GM19395 (cell line): ENCODE data around the gene ARHGEF26.

ENCODE experiments used
- ATAC-seq: cut with Tn5 transposase; IDR thresholded peaks from one replicate; pipeline ENCODE4 v1.9.1; 2021; ENCODE audit warnings: mild to moderate bottlenecking, moderate library complexity; ENCODE audit not compliant: unreplicated experiment

The ARHGEF26 gene

GRCh38 chr3:154195620-154196356 lies 74.6 kb downstream of the ARHGEF26 start:
- ATAC-seq, result no peak

- no peak for ATAC-seq
These were observed 76.6 kb downstream of the ARHGEF26 start for GRCh38 chr3:154197751-154198150.

- no peak for ATAC-seq
These were observed 88.3 kb downstream of the ARHGEF26 start for GRCh38 chr3:154209499-154209898.

- ATAC-seq, result no peak
These were observed 89.8 kb downstream of the ARHGEF26 start for GRCh38 chr3:154210986-154211385.

GRCh38 chr3:154214306-154214705 lies 93.1 kb downstream of the ARHGEF26 start:
- ATAC-seq, result no peak

GRCh38 chr3:154217671-154218070 lies 96.5 kb downstream of the ARHGEF26 start:
- ATAC-seq, result no peak

GRCh38 chr3:154218728-154219127 lies 97.5 kb downstream of the ARHGEF26 start:
- ATAC-seq, result no peak

GRCh38 chr3:154220462-154220861 lies 99.3 kb downstream of the ARHGEF26 start:
- no peak for ATAC-seq

- no peak for ATAC-seq
These were observed 102.3 kb downstream of the ARHGEF26 start for GRCh38 chr3:154223519-154223918.

GRCh38 chr3:154224366-154224765 lies 103.2 kb downstream of the ARHGEF26 start:
- no peak for ATAC-seq

GRCh38 chr3:154224866-154225265 lies 103.7 kb downstream of the ARHGEF26 start:
- no peak for ATAC-seq

GRCh38 chr3:154225536-154225935 lies 104.3 kb downstream of the ARHGEF26 start:
- no peak for ATAC-seq

- no peak for ATAC-seq
These were observed 106.3 kb downstream of the ARHGEF26 start for GRCh38 chr3:154227531-154227930.

GRCh38 chr3:154228561-154229216 lies 107.5 kb downstream of the ARHGEF26 start:
- no peak for ATAC-seq

- no peak for ATAC-seq
These were observed 108.0 kb downstream of the ARHGEF26 start for GRCh38 chr3:154229217-154229590.

- no peak for ATAC-seq
These were observed 114.1 kb downstream of the ARHGEF26 start for GRCh38 chr3:154235330-154235729.

- no peak for ATAC-seq
These were observed 115.1 kb downstream of the ARHGEF26 start for GRCh38 chr3:154236331-154236730.

- ATAC-seq, result no peak
These were observed 119.0 kb downstream of the ARHGEF26 start for GRCh38 chr3:154240235-154240634.

- ATAC-seq, result no peak
These were observed 120.3 kb downstream of the ARHGEF26 start for GRCh38 chr3:154241496-154241895.

- no peak for ATAC-seq
These were observed 121.6 kb downstream of the ARHGEF26 start for GRCh38 chr3:154242766-154243165.

GRCh38 chr3:154243353-154243752 lies 122.2 kb downstream of the ARHGEF26 start:
- ATAC-seq, result no peak

- no peak for ATAC-seq
These were observed 123.5 kb downstream of the ARHGEF26 start for GRCh38 chr3:154244644-154245043.
